ENCODE measurements around the gene MYD88. TPM values are rescaled to one million over a fixed set of nuclear protein-coding genes. Genes with fewer than 3 reads are reported as not detected.
A peak's percentile ranks its signal among the peaks of the same experiment; 100 is the strongest.

Gene MYD88
- total and polyA plus RNA-seq, 9 of the 15 experiments (the other 6 are each of a cell fraction or from before 2014, with no cell fraction given), result 3.2 to 47.3 (median 27.6) TPM

GRCh38 chr3:38165722-38166387, 27.4 kb downstream of the MYD88 start (continued):
- TF ChIP-seq CREB3 (tag; conservative IDR thresholded peaks at IDR 0.05; ENCODE audit: low read depth) (no peak), BRD9 (IDR thresholded peaks at IDR 0.05; ENCODE audit: low read depth, partially characterized antibody) (no peak), GATAD2A (IDR thresholded peaks at IDR 0.05) (no peak; the same call in none of the 2 replicates), CBX8 (IDR thresholded peaks at IDR 0.05; ENCODE audit: borderline replicate concordance, extremely low read depth, low read depth, low read length, poor library complexity, severe bottlenecking) (no peak), HMG20B (CRISPR knock-in tag; IDR thresholded peaks at IDR 0.05) (no peak), SMARCE1 (IDR thresholded peaks at IDR 0.05) (peak; percentile 24; the same call in 1 of the 2 replicates), MBD2 (IDR thresholded peaks at IDR 0.05; ENCODE audit: borderline replicate concordance, low read depth) (no peak), DLX4 (CRISPR knock-in tag; IDR thresholded peaks at IDR 0.05) (no peak), ZNF778 (CRISPR knock-in tag; IDR thresholded peaks at IDR 0.05) (no peak), ZNF143 (CRISPR knock-in tag; IDR thresholded peaks at IDR 0.05) (no peak), TFE3 (CRISPR knock-in tag; IDR thresholded peaks at IDR 0.05) (no peak), HMGXB4 (CRISPR knock-in tag; IDR thresholded peaks at IDR 0.05) (no peak; the same call in 1 of the 2 replicates), NRF1 (conservative IDR thresholded peaks at IDR 0.05 in 1 of 2, IDR thresholded peaks at IDR 0.05 in 1 of 2) (no peak), KDM5B (IDR thresholded peaks at IDR 0.05; ENCODE audit: insufficient replicate concordance, low read depth, low read length) (no peak)
